GM19455 (cell line): Measurements from ENCODE around the gene ZNF124.
"Not testable (repeated sequence)": the region's sequence is repeated elsewhere in the genome, so short reads cannot be mapped to it uniquely, and the experiment has no call there.

Experiments used
- ATAC-seq: cut with Tn5 transposase; IDR thresholded peaks from one replicate; pipeline ENCODE4 v1.9.1; 2021; ENCODE audit not compliant: unreplicated experiment

The ZNF124 gene

DNA sequence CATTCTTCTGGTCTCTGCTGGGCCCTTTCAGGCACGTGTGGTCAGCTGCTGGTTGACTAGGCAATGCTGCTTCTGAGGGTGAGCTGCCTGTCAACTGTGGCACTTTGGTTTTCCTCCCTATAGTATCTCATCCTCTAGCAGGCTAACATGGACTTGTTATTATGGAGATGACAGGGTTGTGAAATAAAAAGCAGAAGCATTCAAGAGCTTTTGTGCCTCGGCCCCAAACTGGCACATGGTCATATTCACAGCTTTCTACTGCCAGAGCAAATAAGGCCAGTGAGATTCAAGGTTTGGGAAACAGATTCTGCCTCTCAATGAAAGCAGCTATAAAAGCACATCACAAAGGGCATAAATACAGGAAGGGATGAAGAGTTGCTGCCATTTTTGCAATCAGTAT lies 1.6 kb upstream of the ZNF124 start:
- no peak for ATAC-seq

DNA sequence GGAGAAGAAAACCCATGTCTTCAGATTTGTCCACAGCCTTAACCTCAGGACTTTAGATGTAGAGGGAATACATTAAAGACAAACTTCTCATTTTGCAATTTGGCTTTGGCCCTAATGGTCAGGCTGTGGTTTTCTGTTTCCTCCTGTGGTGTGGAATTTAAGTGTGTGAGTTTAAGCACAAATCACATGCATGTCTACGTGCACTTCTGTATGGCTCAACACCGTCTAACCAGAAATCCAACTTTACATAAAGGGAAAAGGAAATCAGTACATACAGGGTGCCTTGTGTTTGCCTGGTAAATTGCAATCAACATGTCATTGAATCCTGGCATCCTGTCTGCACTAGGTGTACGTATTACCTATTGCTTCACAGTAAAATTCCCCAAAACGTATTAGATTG lies 1.2 kb upstream of the ZNF124 start:
- no peak for ATAC-seq

DNA sequence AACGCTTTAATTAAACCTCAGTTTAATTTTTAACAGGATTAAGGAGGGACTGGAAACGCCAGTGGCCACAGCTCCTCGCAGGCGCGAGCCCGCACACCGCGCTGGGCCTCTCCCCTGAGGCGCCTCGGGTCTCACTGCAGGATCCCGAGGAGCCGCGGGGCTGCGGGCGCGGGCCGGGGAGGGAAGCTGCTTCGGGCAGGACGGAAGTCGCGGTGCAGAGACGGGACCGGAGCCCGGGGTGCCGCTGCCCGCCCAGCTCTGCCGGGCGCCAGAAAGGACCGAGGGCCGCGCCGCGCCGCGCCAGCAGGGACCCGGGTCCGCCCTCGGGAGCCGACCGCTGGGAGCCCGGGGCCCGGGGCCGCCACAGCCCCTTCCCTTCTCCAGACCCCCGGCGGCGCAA lies 377 bp downstream of the ZNF124 start:
- ATAC-seq: peak; percentile 49

DNA sequence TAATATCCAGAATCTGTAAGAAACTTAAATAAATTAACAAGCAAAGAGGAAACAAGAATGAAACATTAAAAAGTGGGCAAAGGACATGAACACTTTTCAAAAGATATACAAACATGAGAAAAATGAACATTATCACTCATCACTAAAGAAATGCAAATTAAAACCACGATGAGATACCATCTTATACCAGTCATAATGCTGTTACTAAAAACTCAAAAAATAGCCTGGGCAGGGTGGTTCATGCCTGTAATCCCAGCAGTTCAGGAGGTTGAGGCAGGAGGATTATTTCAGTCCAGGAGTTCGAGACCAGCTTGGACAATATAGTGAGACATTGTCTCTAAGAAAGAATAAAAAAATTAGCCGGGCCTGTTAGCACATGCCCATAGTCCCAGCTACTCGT lies 6.1 kb downstream of the ZNF124 start:
- ATAC-seq: no peak

DNA sequence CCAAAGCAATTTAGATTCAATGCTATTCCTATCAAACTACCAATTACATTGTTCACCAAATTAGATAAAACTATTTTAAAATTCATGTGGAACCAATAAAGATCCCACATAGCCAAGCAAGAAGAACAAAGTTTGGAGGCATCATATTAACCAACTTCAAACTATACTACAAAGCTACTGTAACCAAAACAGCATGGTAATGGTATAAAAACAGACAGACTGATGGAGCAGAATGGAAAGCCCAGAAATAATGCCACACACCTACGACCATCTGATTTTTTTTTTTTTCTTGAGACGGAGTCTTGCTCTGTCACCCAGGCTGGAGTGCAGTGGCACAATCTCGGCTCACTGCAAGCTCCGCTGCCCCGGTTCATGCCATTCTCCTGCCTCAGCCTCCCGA lies 7.1 kb downstream of the ZNF124 start:
- no peak for ATAC-seq

DNA sequence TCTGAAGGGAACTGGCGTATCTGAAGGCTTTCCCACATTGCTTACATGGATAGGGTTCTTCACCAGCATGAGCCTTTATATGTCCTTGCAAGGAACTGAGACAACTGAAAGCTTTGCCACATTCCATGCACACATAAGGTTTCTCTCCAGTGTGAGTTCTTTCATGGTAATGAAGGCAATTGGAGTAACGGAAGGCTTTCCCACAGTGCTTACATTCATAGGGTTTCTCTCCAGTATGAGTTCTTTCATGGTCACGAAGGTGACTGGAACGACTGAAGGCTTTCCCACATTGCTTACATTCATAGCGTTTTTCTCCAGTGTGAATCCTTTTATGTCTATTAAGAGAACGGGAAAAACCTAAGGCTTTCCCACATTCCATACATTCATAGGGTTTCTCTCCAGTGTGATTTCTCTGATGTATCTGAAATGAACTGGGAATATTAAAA lies 15.0 kb downstream of the ZNF124 start:
- ATAC-seq: no peak

DNA sequence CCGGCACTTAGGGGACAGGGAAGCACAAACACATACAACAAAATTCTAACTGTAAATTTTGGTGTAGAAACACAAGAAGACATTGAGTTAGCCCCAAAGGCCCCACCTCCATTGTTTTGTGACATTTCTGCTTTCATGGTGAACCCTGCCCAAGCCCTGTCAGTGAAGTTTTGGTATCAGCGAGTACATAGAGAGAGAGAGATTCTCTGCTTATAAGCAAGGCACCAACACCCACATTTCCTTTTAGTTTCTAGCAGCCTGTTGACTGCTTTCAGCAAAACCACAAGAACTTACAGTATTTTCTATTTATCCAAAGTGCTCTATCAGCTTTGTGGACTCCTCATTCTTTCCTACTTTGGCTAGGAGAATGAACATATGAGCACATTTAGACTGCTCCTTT lies 24.0 kb downstream of the ZNF124 start:
- ATAC-seq: no peak

DNA sequence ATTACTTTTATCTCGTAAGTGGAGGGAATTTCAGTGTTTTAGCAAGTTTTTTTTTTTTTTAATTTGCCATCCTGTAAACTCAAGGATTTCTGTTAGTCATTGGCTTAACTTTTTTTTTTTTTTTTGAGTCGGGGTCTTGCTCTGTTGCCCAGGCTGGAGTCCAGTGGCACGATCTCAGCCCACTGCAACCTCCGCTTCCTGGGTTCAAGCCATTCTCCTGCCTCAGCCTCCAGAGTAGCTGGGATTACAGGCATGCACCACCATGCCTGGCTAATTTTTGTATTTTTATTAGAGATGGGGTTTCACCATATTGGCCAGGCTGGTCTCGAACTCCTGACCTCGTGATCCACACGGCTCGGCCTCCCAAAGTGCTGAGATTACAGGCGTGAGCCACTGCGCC lies 24.7 kb downstream of the ZNF124 start:
- ATAC-seq: not testable (repeated sequence)

DNA sequence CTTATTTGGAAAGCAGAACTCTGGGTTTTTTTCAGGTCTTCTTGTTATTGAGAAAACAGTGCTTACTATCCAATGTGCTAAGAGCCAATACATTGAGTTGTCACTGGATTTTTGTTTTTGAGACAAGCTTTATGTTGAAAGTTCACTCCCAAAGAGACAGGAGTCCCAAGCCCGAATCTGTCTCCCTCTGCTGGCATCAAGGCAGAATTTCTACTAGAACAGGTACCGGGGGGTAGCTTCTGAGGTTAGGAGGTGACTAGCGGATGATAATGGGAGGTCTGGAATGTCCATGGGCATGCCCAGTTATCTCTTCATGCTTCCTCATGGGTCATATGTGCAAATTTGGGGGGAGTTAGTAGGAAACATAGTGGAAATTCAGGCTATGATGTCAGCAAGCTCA lies 25.1 kb downstream of the ZNF124 start:
- no peak for ATAC-seq

DNA sequence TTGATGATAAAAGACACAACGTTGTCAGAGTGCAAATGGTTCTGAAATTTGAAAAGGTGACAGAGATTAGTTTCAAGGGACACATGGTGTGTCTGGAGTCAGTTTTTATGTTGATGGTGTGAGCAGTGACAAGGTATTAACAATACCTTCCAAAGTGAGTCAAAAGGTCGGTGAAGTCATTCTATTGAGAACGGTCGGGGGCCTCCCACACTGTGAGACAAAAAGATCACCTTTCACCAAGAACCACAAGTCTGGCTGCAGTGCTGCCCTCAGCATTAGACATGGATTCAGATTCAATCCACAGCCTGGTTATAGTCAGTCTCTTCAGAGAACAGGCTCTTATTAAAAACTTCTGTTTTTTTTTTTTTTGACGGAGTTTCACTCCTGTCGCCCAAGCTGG lies 26.5 kb downstream of the ZNF124 start:
- no peak for ATAC-seq

DNA sequence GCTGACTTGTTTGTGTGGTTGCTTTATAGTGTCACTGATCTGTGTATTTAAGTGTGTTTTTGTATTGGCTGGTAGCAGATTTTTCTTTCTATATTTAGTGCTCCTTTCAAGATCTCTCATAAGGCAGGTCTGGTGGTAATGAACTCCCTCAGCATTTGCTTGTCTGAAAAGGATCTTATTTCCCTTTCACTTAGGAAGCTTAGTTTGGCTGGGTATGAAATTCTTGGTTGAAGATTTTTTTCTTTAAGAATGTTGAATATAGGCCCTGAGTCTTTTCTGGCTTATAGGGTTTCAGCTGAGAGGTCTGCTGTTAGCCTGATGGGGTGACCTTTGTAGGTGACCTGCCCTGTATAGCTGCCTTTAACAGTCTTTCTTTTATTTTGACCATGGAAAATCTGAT lies 32.3 kb downstream of the ZNF124 start:
- not testable (repeated sequence) for ATAC-seq

DNA sequence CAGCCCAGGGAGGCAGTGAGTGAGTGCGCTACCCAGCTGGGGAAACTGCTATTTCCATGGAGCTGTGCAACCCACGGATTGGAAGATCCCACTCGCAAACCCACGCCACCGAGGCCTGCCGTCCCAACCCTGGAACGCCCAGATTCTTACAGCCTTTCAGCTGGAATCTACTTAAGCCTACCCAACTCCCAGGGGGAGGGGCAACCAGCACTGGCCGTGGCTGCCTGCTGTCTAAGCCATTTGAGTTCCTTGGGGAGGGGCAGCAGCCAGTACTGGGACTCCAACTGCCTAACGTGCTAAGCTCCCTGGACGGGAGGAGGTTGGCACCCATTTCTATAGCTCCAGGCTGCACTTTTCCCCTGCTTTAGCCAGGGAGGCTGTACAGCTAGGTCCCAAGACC lies 40.6 kb downstream of the ZNF124 start:
- no peak for ATAC-seq

DNA sequence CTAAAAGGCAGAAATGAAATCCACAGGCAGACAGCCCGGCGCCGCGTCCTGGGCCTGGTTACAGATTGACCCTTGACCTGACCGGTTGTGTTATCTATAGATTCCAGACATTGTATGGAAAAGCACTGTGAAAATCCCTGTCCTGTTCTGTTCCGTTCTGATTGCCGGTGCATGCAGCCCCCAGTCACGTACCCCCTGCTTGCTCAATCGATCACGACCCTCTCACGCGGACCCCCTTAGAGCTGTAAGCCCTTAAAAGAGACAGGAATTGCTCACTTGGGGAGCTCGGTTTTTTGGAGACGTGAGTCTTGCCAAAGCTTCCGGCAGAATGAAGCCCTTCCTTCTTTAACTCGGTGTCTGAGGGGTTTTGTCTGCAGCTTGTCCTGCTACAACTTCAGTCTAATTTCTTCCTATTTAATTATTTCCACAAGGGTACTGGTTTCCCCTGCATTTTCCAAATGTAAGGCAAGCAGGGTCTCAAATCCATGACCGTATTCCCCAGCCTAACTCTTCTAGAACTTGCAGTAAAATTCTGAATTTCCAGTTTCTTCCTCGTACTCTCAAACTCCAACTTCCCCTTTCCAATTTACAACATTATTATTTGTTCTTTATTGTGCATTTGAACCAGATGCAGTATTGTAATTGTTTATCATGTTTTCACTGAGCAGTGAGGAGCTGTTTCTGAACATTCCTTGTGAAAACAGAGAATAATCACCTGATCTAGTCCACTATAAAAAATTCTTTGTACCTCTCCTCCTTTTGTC lies 44.1 kb downstream of the ZNF124 start:
- not testable (repeated sequence) for ATAC-seq

DNA sequence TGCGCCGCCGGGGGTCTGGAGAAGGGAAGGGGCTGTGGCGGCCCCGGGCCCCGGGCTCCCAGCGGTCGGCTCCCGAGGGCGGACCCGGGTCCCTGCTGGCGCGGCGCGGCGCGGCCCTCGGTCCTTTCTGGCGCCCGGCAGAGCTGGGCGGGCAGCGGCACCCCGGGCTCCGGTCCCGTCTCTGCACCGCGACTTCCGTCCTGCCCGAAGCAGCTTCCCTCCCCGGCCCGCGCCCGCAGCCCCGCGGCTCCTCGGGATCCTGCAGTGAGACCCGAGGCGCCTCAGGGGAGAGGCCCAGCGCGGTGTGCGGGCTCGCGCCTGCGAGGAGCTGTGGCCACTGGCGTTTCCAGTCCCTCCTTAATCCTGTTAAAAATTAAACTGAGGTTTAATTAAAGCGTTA lies 45.2 kb downstream of the ZNF124 start:
- ATAC-seq: peak; percentile 66

DNA sequence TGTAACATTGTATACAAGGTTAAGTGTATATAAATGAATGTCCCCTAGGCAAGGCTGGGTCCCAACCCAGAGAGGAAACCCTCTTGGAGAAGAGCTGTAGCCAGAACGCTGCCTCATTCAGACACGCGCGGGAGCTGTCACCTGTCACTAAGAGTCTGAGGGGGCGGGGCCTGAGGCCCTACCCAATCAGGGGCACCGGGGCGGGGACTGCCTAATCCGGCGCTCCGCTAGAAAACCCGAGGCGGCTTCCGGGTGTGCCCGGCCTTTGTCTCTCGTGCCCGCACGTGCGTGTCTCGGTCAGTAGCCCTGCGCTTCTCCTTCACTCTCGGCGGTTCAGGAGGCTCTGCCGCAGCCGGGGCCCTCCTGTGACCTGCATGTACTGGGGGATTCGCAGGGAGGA lies 45.7 kb downstream of the ZNF124 start:
- peak; percentile 98 for ATAC-seq

DNA sequence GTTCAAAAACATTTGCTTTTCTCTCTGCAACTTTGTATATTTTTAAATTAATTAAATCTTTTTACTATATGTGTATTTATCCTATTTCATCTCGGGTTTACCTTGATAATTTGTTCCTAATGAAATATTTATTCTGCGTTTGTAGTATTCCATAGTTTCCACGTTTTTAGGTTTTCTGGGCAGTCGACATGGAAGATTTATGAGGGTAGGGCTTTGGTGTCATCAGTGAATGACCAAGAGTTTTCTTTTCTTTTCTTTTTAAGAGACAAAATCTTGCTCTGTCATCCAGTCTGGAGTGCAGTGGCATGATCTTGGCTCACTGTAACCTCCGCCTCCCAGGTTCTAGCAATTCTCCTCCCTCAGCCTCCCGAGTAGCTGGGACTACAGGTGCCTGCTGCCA lies 50.4 kb downstream of the ZNF124 start:
- no peak for ATAC-seq

DNA sequence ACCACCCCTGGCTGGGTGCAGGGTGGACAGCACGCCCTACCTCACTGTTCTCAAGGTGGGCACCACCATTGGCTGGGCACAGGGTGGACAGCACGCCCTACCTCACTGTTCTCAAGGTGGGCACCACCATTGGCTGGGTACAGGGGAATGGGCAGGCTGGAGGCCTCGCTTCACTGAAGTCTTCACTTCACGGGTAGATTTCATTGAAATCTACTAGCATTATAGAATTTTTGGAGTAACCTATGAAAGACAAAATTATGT lies 51.5 kb downstream of the ZNF124 start:
- not testable (repeated sequence) for ATAC-seq

DNA sequence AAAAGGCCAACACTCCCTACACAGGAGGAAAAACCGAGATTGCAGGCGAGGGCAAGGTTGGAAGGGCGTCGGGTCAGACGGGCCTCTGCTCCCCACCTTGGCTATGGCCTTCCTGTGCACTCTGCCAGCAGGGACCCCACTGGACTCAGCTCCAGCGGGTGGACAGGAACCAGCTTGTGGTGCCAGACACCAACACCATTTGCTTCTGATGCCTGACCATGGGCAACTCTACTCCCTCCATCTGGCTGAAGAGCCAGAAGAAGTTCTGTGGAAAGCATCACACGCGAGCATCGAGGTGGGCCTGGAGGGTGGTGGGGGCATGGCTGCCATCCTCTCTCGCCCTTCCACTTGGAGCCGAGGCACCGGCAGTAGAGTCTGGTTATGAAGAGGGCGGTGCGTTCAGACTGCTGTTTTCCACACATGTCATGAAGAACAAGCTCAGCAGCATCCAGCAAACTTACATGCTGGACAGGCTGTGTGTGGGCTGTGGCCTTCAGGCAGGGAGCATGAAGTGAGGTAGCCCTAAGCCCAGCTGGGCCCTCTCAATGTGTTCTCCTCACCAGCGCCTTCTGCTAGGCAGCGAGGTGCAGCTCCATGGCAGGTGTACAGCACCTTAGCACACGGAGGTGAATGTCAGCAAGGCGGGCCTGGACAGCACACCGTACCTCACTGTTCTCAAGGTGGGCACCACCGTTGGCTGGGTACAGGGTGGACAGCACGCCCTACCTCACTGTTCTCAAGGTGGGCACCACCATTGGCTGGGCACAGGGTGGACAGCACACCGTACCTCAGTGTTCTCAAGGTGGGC lies 52.0 kb downstream of the ZNF124 start:
- no peak for ATAC-seq

DNA sequence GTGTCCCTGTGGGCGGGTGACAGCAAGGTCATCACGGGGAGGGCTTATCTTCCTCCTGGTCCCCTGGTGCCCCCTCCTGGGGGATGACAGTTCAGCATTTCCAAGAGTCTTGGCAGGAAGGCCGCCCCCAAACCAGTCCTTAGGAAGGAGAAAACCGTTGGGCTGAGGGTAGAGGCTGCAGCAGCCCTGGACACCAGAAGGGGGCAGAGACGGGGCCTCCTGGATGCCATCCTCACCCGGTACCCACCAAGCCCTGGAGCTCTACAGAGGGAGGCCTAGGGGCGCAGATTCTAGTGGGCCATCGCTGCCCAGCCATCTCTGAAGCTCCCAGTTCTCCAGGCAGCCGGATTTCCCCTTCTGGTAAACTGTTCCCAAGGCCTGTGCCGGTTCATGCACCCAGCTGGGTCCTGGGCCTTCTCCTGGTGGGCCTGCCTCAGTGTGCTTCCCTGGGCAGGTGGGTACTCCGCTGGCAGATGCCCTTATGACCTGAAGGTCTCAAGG lies 52.8 kb downstream of the ZNF124 start:
- no peak for ATAC-seq

DNA sequence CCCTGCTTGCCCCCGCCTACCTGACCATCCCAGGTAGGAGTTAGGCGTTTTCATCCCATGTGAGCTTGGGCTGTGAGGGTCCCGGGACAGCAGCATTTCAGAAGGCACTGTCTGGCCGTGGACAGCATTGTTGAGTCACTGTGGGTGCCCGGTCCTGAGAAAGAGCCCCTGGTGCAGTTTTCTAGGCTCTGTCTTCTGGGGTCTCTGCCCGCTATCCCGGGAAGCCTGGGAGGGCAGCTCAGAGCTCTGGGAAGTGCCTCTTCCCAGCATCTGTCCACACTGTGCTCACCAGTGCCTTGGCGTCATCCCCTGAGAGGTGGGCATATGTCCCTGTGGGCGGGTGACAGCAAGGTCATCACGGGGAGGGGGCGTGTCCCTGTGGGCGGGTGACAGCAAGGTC lies 56.3 kb downstream of the ZNF124 start:
- no peak for ATAC-seq

DNA sequence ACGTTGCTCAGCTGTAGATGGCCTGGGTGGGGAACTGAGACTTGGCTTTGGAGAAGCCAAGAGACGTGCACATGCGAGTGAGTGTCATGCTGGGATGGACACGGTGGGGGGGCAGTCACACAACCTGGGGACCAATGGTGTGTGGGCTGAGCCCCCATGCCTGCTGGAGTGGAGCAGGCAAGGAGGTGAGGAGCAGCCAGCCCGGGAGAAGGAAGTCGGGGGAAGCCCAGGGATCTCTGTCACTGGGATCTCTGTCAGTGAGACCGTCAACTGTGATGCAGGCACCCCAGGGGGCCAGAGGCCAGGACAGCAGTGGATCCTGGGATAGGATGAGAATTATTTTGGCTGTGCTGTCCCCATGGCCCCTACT lies 56.7 kb downstream of the ZNF124 start:
- ATAC-seq: no peak

DNA sequence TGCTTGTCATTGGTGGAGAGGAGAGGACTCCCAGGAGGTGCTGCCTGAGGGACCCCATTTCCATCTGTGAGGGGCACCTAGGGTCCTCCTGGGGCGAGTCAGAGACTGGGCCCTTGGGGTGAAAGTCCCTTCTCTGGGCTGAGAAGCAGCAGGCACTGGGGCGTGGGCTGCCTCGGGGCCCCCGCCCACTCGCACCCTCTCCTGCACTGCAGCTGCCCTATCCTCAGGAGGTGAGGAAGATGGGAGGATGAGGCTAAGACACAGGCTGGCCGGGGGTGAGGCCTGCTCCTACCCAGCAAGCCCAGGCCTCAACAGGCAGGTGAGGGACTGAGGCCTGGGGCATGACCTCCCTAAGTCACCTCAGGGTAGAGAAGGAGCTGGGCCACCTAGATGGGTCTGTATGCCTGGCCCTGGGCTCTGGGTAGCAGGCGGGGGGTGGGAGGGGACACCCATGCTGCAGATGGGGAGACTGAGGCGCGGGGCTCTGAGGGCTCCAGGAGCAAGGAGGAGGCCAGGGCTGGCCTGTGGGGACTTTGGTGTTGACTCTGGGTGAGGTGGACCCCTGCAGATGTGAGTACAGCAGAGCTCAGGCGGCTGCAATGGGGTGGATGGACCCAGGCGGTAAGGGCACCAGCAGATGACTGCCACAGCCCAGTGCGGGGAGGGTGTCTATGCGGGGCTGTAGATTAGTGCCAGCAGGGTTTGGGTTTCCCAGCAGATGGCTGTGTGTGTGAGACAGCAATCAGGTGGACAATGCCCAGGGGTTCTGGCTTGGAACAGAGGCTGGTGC lies 57.3 kb downstream of the ZNF124 start:
- no peak for ATAC-seq
